ENCODE measurements around the gene SEMA3D. TPM values are rescaled to one million over a fixed set of nuclear protein-coding genes. Genes with fewer than 3 reads are reported as not detected.

SEMA3D gene
- total and polyA plus RNA-seq, 2 donors (not counting 3 experiments of a cell fraction or from before 2014, with no cell fraction given): 9.9 to 10.3 TPM

GRCh38 chr7:85162721-85163120, 24.1 kb downstream of the SEMA3D start:
- Histone ChIP-seq H4K20me1 (replicated peaks; ENCODE audit: control insufficient read depth, extremely low read depth, insufficient read depth, low read length) (no peaks in the 10 kb centered on the region), H3K36me3 (ENCODE audit: control insufficient read depth in 2 of 2, extremely low read depth in 1 of 2, insufficient read depth in 2 of 2, low read length in 2 of 2) (no peaks in the 10 kb centered on the region), H2AFZ (ENCODE audit: low read depth, low read length) (peak overlapping the region; percentile 20), H3K4me3 (replicated peaks in 1 of 3; ENCODE audit: insufficient read depth in 1 of 3, low read depth in 1 of 3, low read length in 3 of 3) (peak overlapping the region in 1 of 3 experiments; percentile 15), H3K9me1 (replicated peaks; ENCODE audit: control insufficient read depth, extremely low read depth, insufficient read depth, low read length) (no peaks in the 10 kb centered on the region), H3K27ac (ENCODE audit: insufficient read depth, low read depth, low read length) (no peak overlapping the region), H3K79me2 (ENCODE audit: control insufficient read depth, insufficient read depth, low read length) (no peaks in the 10 kb centered on the region), H3K9ac (replicated peaks; ENCODE audit: extremely low read depth, insufficient read depth, low read length) (peak overlapping the region; percentile 28), H3K4me2 (ENCODE audit: insufficient read depth, low read length) (peak overlapping the region; percentile 40), H3K4me1 (ENCODE audit: control insufficient read depth, extremely low read depth, insufficient read depth, low read length) (peaks cover 22% of the 10 kb centered on the region), H3K27me3 (ENCODE audit: control insufficient read depth in 2 of 2, insufficient read depth in 2 of 2, low read length in 2 of 2) (no peaks in the 10 kb centered on the region), H3K9me3 (replicated peaks; ENCODE audit: control insufficient read depth, insufficient read depth, low read length) (no peaks in the 10 kb centered on the region)
- intact Hi-C loops (cut with micrococcal nuclease): no loop called here
- TF ChIP-seq POLR2AphosphoS5 (IDR thresholded peaks at IDR 0.05; ENCODE audit: insufficient read depth, low read depth, low read length) (no peak), POLR2A (IDR thresholded peaks at IDR 0.05; ENCODE audit: low read depth, low read length) (no peak), FOS (IDR thresholded peaks at IDR 0.05; ENCODE audit: borderline replicate concordance, insufficient read depth, low read length) (peak; percentile 43)
- FAIRE-seq: peak; percentile 67
- dilution Hi-C loops (cut with MboI; ENCODE audit: extremely low pct_ligation_motif_present, low sequenced_read_pairs): no loop called here
- DNase-seq (ENCODE audit: low read depth, low spot score): peak; percentile 47
- POLR2A ChIA-PET: no interaction called here
- CTCF ChIA-PET: interaction anchor here (0.7 to 2.4 kb wide), 5 partner anchors 10 to 121 kb away, joined by 4 to 14 read pairs (median 7); partner anchors contain the start of gene SEMA3D
- BruUV-seq (replicated peaks): no TSS peak

- Histone ChIP-seq H3K9me1 (replicated peaks; ENCODE audit: control insufficient read depth, extremely low read depth, insufficient read depth, low read length) (no peaks in the 10 kb centered on the region), H2AFZ (ENCODE audit: low read depth, low read length) (peak overlapping the region; percentile 72), H3K36me3 (ENCODE audit: control insufficient read depth in 2 of 2, extremely low read depth in 1 of 2, insufficient read depth in 2 of 2, low read length in 2 of 2) (no peaks in the 10 kb centered on the region), H3K4me3 (replicated peaks in 1 of 3; ENCODE audit: insufficient read depth in 1 of 3, low read depth in 1 of 3, low read length in 3 of 3) (peak overlapping the region in 1 of 3 experiments; percentile 16), H3K9ac (replicated peaks; ENCODE audit: extremely low read depth, insufficient read depth, low read length) (peak overlapping the region; percentile 28), H3K27me3 (ENCODE audit: control insufficient read depth in 2 of 2, insufficient read depth in 2 of 2, low read length in 2 of 2) (no peaks in the 10 kb centered on the region), H3K4me2 (ENCODE audit: insufficient read depth, low read length) (peak overlapping the region; percentile 72), H3K79me2 (ENCODE audit: control insufficient read depth, insufficient read depth, low read length) (no peaks in the 10 kb centered on the region), H4K20me1 (replicated peaks; ENCODE audit: control insufficient read depth, extremely low read depth, insufficient read depth, low read length) (no peaks in the 10 kb centered on the region), H3K27ac (ENCODE audit: insufficient read depth, low read depth, low read length) (no peak overlapping the region), H3K9me3 (replicated peaks; ENCODE audit: control insufficient read depth, insufficient read depth, low read length) (no peaks in the 10 kb centered on the region), H3K4me1 (ENCODE audit: control insufficient read depth, extremely low read depth, insufficient read depth, low read length) (peaks cover 22% of the 10 kb centered on the region)
- CTCF ChIA-PET: interaction anchor here (0.6 to 1.3 kb wide), 3 partner anchors 10 to 132 kb away, joined by 3 to 4 read pairs (median 3); no protein-coding TSS in a partner anchor
- POLR2A ChIA-PET: no interaction called here
- dilution Hi-C loops (cut with MboI; ENCODE audit: extremely low pct_ligation_motif_present, low sequenced_read_pairs): no loop called here
- DNase-seq (ENCODE audit: low read depth, low spot score) (peak; percentile 30), FAIRE-seq (no peak)
- intact Hi-C loops (cut with micrococcal nuclease): no loop called here
- TF ChIP-seq JUN (IDR thresholded peaks at IDR 0.05; ENCODE audit: borderline replicate concordance, insufficient read depth, insufficient read length, low read depth) (no peak), CTCF (IDR thresholded peaks at IDR 0.05; ENCODE audit: extremely low read depth in 1 of 2, insufficient read depth in 1 of 2, low read depth in 1 of 2, low read length in 2 of 2) (no peak), EZH2 (IDR thresholded peaks at IDR 0.05; ENCODE audit: borderline replicate concordance, low read depth, low read length, severe bottlenecking) (no peak), POLR2A (IDR thresholded peaks at IDR 0.05; ENCODE audit: low read depth, low read length) (no peak), FOS (IDR thresholded peaks at IDR 0.05; ENCODE audit: borderline replicate concordance, insufficient read depth, low read length) (no peak), MAX (IDR thresholded peaks at IDR 0.05; ENCODE audit: insufficient read depth, insufficient read length) (no peak), MYC (IDR thresholded peaks at IDR 0.05; ENCODE audit: low read depth, low read length) (no peak), POLR2AphosphoS5 (IDR thresholded peaks at IDR 0.05; ENCODE audit: insufficient read depth, low read depth, low read length) (no peak), GATA2 (IDR thresholded peaks at IDR 0.05; ENCODE audit: insufficient read depth, insufficient read length, low read depth, low read length) (peak; percentile 68)
- no TSS peak for BruUV-seq (replicated peaks)
Observed at GRCh38 chr7:85160223-85160622, 26.6 kb downstream of the SEMA3D start.

Data from endothelial cell of umbilical vein (primary cell).